AG08396 (cell line): ENCODE data around the gene SKAP1.
"Not testable (repeated sequence)": the region's sequence is repeated elsewhere in the genome, so short reads cannot be mapped to it uniquely, and the experiment has no call there.

Experiments used
- DNase-seq: peaks from one replicate; pipeline ENCODE4 v3.0.0; 2012; ENCODE audit warnings: low spot score, mixed read lengths

Gene SKAP1

GRCh38 chr17:48412841-48413240 is 17.2 kb downstream of the SKAP1 start:
- no peak for DNase-seq

GRCh38 chr17:48410821-48411220 is 19.2 kb downstream of the SKAP1 start:
- DNase-seq = not testable (repeated sequence)

GRCh38 chr17:48409607-48410006 is 20.4 kb downstream of the SKAP1 start:
- DNase-seq = no peak

GRCh38 chr17:48406936-48407567 is 23.0 kb downstream of the SKAP1 start:
- DNase-seq = no peak

- DNase-seq = no peak
Measured at GRCh38 chr17:48394821-48395220, 35.2 kb downstream of the SKAP1 start.

GRCh38 chr17:48393283-48393682 is 36.7 kb downstream of the SKAP1 start:
- no peak for DNase-seq

GRCh38 chr17:48392857-48393256 is 37.2 kb downstream of the SKAP1 start:
- DNase-seq = no peak

- DNase-seq = no peak
Measured at GRCh38 chr17:48391444-48391843, 38.6 kb downstream of the SKAP1 start.

- no peak for DNase-seq
Measured at GRCh38 chr17:48389903-48390302, 40.1 kb downstream of the SKAP1 start.

GRCh38 chr17:48388955-48389743 is 40.9 kb downstream of the SKAP1 start:
- DNase-seq = no peak

- no peak for DNase-seq
Measured at GRCh38 chr17:48386826-48387225, 43.2 kb downstream of the SKAP1 start.

GRCh38 chr17:48385319-48385718 is 44.7 kb downstream of the SKAP1 start:
- no peak for DNase-seq

- no peak for DNase-seq
Measured at GRCh38 chr17:48384164-48384563, 45.9 kb downstream of the SKAP1 start.

- DNase-seq = no peak
Measured at GRCh38 chr17:48382989-48383388, 47.0 kb downstream of the SKAP1 start.

GRCh38 chr17:48378708-48379392 is 51.2 kb downstream of the SKAP1 start:
- no peak for DNase-seq

GRCh38 chr17:48378238-48378637 is 51.8 kb downstream of the SKAP1 start:
- DNase-seq = no peak

GRCh38 chr17:48376682-48377325 is 53.2 kb downstream of the SKAP1 start:
- DNase-seq = no peak

GRCh38 chr17:48375356-48375755 is 54.7 kb downstream of the SKAP1 start:
- DNase-seq = peak; percentile 5

- DNase-seq = peak; percentile 6
Measured at GRCh38 chr17:48374650-48375230, 55.3 kb downstream of the SKAP1 start.

- no peak for DNase-seq
Measured at GRCh38 chr17:48373883-48374282, 56.1 kb downstream of the SKAP1 start.

GRCh38 chr17:48373130-48373830 is 56.7 kb downstream of the SKAP1 start:
- DNase-seq = no peak

- not testable (repeated sequence) for DNase-seq
Measured at GRCh38 chr17:48368967-48369366, 61.0 kb downstream of the SKAP1 start.
